HL-60/S4 treated with retinoic acid at 250 ng/mL for 4 days and 3 days (cell line): ENCODE results near the gene KLF15.

Source experiments
- in situ Hi-C: fragments of 300-500 bp; cut with MboI; formaldehyde crosslinking; loops from 2 replicates; pipeline ENCODE4 v1.7.0; 2022; ENCODE audit warnings: low sequenced_read_pairs

The KLF15 gene

DNA sequence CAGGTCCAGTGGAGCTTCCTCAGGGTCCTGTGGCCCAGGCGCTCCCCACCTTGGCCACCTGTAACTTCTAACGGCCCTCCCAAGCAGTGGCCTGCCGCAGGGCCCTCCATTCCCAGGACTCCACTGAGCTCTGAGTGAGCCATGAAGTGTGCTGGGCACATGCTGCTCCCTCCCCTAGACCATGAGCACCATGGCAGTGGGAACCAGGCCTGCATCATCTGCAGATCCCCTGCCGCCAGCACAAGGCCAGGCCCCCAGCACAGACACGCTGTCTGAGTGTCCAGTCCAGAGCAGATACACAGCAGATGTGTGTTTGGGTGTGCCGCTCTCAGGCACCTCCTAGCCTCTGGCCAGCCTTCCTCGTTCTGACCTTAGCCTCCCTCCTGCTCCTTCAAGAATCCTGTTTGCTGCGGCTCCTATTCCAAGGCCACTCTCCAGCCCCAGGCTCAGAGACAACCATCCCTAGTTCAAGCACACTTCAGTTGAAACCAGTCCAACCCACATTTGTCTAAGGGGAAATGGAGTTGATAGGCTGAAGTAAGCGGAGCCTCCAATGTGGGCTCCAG, 7.0 kb upstream of the KLF15 start:
- in situ Hi-C loops = no loop called here

- in situ Hi-C loops = no loop called here
These were observed 4.0 kb upstream of the KLF15 start for GRCh38 chr3:126361211-126361610.

- in situ Hi-C loops = no loop called here
These were observed 3.5 kb upstream of the KLF15 start for GRCh38 chr3:126360714-126361060.

DNA sequence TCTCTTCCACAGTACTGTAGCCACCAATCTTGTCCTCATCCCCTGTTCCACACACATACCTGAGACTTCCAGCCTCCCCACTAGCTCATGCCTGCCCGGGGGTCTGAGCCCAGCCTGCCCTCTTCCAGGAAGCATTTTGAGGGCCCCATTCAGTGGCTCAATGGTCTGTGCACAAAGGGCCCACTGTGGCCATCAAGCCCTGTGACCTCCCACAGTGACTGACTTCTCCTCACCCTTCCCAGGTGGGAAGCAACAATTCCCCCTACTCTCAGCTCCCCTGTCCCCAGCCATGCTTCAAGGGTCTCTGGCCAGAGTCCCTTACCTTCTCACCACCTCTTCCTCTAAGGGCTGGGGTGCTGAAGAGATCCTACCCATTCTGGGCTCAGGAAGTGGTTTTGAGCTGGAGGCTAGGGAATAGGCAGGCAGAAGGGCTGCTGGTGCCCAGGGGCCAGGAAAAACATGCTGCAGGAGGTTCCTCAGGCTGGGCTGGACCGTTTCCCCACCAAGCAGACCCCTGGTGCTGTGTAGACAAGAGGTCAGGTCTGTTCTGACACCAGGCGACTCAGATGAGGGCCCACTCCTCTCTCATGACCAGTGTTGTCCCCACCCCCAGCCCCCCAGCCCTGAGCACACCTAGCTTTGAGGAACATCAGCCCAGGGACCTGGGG, 3.0 kb upstream of the KLF15 start:
- in situ Hi-C loops = no loop called here

- in situ Hi-C loops = no loop called here
These were observed 1.6 kb upstream of the KLF15 start for GRCh38 chr3:126358816-126359181.

DNA sequence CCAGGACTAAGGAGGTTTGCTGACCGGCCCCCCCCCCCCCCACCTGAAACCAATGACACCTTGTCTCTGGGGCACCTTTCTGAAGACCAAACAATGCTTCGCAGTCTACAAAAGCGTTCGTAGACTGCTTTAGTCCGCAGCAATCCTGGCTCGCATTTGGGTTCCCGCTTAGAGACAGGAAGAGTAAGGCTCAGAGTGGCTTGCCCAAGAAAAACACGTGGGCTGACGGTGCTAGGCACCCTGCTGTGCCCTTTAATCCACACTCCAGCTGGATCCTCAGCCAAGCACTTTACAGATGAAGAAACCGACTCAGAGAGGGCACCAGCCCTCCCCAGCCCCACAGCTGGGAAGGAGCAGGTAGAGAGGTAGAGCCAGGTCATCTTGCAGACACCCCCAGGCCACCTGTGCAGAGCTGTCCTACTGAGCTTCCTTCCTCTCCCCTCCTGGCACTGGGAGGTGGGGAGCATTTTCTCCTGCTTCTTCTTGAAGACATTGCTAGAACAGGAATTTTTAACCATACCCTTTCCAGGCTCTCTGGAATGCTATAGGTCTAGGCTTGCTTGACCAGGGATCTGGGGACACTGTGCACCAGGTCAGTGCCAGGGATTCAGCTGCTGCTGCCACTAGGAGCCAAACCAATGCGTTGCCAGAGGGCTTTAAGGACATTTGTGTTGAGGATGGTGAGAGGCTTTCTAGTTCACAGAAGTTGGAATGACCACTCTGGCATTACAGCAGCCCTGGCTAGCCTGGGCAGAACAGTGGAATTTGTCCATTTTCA, 1.0 kb upstream of the KLF15 start:
- in situ Hi-C loops = no loop called here

- in situ Hi-C loops = no loop called here
These were observed 589 bp downstream of the KLF15 start for GRCh38 chr3:126356373-126357264.

GRCh38 chr3:126355777-126356372, 1.3 kb downstream of the KLF15 start:
- in situ Hi-C loops = no loop called here

- in situ Hi-C loops = no loop called here
These were observed 2.0 kb downstream of the KLF15 start for GRCh38 chr3:126355251-126355650.

- in situ Hi-C loops = no loop called here
These were observed 2.4 kb downstream of the KLF15 start for GRCh38 chr3:126354776-126355175.

- in situ Hi-C loops = no loop called here
These were observed 3.4 kb downstream of the KLF15 start for GRCh38 chr3:126353694-126354321.

- in situ Hi-C loops = no loop called here
These were observed 4.4 kb downstream of the KLF15 start for GRCh38 chr3:126352476-126353454.

DNA sequence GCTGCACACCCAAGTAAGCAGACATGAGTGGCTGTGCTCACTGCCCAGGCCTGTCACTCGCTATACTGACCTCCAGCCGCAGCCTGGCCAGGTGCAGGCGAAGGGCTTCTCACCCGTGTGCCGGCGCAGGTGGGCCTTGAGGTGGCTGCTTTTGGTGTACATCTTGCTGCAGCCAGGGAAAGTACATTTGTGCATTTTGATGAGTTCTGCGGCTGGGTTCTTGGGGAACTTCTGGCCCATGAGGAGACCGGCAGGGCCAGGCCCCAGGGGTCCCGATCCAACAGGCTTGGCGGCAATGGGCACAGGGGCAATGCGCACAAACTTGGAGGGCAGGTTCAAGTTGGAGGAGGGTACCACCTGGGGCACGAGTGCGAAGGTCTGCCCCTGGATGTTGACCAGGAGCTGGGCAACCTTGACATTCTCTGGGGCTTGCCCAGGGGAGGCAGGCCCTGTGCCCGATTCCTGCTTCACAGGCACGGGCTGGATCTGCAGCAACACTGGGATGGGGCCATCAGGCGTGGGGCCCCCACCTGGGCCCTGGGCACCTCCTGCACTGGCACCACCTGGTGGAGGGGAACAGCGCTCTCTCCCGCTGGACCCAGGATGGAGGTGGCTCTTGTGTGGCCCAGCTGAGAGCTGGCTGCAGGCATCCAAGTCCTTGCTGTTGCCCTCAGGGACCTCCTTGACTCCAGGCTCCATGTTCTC, 5.3 kb downstream of the KLF15 start:
- in situ Hi-C loops = no loop called here

DNA sequence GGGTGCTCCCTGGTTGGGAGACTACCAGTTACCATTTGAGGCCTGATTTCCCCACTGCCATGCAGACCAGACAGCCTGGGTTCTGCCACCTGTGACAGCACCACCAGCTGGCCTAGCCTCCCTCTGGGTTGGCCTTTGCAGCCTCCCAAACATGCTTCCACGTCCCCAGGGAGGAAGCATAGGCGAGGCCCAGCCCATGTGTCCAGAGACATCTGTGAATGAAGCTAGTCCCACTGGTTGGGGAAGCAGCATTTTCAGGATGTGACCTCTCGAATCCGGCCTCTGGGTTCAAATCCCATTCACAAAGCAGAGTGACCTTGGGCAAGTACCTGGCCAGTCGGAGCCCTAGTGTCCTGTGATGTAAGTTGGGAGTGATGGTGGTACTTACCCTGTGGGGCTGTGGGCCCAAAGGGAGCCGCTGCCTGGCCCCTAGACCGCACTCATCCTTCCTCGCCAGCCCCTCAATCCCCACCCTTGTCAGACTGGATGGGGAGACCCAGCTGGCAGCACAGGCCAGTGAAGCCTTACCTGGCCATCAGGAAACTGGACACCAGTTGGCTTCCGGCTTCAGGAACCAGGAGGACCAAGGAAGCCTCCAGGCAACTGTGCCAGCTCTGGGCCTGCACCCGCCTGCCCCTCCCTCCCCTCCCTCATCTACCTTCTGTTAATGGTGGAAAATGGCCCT, 6.0 kb downstream of the KLF15 start:
- in situ Hi-C loops = no loop called here

- in situ Hi-C loops = no loop called here
These were observed 6.6 kb downstream of the KLF15 start for GRCh38 chr3:126350502-126351085.

DNA sequence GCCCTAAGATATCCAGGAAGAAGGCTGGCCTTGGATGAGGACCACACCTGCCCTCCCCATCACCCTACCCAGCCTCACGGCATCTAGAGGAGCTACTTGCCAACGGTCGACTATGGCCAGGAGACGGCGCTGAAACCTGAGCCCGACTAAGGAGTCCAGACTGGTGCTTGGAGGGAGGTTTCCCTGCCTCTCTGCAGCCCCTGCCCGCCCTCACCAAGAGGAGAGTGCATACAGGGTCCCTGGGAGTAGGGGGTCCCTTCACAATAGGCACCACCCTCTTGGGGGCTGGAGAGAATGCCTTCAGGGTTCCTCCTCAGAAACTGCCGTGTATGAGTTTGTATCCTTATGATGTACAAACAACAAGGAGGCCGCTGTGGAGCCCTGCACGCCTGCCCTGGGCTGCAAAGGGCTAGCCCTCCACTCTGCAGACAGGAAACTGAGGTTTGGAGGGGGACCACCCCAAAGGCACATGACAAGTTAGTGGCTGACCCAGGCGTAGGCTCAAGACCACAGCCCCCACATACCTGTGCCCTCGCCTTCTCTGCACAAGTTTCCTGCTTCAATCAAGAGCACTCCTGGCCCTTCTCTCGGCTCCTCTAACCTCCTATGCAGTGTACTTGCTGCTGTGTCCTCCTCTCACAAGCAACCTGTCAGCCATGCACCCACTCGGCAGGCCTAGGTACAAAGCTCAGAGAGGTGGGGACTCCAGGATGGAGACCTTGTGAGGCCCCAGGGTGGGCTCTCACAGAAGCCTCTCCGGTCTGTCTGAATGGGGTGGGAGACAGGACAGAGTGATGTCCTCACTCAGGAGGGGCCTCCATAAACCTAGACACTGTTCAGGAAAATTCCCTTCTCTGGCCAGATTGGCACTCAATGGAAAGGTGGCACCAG, 7.4 kb downstream of the KLF15 start:
- in situ Hi-C loops = no loop called here

GRCh38 chr3:126349071-126349470, 8.1 kb downstream of the KLF15 start:
- in situ Hi-C loops = no loop called here
